PC-3 (cell line): ENCODE results near the gene SEMA3B.

Experiments used
- CTCF ChIP-seq: fragments of 300-600 bp; sonication (generic); conservative IDR thresholded peaks from 2 replicates; pipeline ENCODE4 v1.5.1; 2017; ENCODE audit warnings: antibody characterized with exemption, low read depth, mild to moderate bottlenecking, low read length
- EZH2 ChIP-seq: fragments of 300-600 bp; sonication (generic); IDR thresholded peaks from one replicate; pipeline ENCODE4 v1.6.1; 2017; ENCODE audit warnings: antibody characterized with exemption, mild to moderate bottlenecking, low read length; ENCODE audit not compliant: unreplicated experiment
- EZH2phosphoT487 ChIP-seq: fragments of 300-600 bp; sonication (generic); IDR thresholded peaks from 2 replicates; pipeline ENCODE4 v1.6.1; 2018; ENCODE audit warnings: mild to moderate bottlenecking, antibody characterized with exemption, low read length, borderline replicate concordance

GRCh38 chr3:50318615-50319014, 49.7 kb downstream of the SEMA3B start:
- TF ChIP-seq CTCF: no peak
- no peak for TF ChIP-seq EZH2
- TF ChIP-seq EZH2phosphoT487: no peak
